ENCODE measurements around the gene DEAF1. TPM values are rescaled to one million over a fixed set of nuclear protein-coding genes. Genes with fewer than 3 reads are reported as not detected.

The DEAF1 gene
- polyA plus RNA-seq, 1 donor (not counting 4 experiments of a cell fraction or from before 2014, with no cell fraction given): 8.1 TPM

DNA sequence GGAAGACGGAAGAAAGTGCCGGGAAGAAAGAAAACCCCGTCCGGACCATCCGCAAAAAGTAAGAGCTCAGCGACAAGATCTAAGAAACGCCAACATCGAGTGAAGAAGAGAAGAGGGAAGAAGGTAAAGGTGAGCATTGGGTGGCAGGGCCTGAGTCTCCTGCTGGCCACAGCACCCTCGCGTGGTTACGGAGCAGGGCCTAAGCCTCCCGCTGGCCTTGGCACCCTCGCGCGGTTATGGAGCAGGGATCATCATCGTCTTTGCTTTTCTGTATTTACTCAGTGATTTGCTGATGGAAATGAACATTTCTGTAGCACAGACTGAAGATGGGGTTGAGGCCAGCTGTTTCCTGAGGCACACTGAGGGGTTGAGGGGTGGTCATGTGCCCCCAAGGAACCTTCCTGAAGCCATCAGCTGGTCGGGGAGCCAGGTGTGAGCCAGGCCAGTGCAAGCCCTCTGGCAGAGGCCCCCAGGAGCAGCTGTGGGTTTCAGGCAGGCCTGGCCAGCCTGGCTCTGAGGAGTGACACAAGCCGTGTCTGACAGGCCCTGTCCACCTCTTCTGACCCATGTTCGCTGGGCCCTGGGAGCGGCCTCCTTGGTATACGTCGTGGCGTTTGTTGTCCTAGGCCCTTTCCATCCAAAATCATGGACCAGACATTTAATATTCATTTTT is 93.3 kb downstream of the DEAF1 start:
- no peaks in the 10 kb centered on the region for H4K20me1 ChIP-seq (ENCODE audit: control insufficient read depth, extremely low read depth, insufficient read depth, low read length)
- DNase-seq (ENCODE audit: low read depth, low spot score) (no peak), FAIRE-seq (no peak)
- no peaks in the 10 kb centered on the region for H3K9me1 ChIP-seq (ENCODE audit: control insufficient read depth, extremely low read depth, insufficient read depth, low read length)
- H3K4me1 ChIP-seq (ENCODE audit: control insufficient read depth, extremely low read depth, insufficient read depth, low read length): peaks cover 9% of the 10 kb centered on the region
- H3K27me3 ChIP-seq (ENCODE audit: control insufficient read depth, extremely low read depth, insufficient read depth, low read length): no peaks in the 10 kb centered on the region
- peaks cover 17% of the 10 kb centered on the region for H3K79me2 ChIP-seq (ENCODE audit: control insufficient read depth, insufficient read depth, low read length)
- H3K27ac ChIP-seq (ENCODE audit: control insufficient read depth, insufficient read depth, low read length): no peak overlapping the region
- no peak overlapping the region for H3K4me2 ChIP-seq (ENCODE audit: control insufficient read depth, extremely low read depth, insufficient read depth, low read depth, low read length)
- no peak overlapping the region for H3K9ac ChIP-seq (ENCODE audit: control insufficient read depth, extremely low read depth, insufficient read depth, low read length)
- dilution Hi-C loops (cut with MboI; ENCODE audit: extremely low pct_ligation_motif_present, low sequenced_read_pairs): no loop called here
- H3K36me3 ChIP-seq (ENCODE audit: control insufficient read depth in 2 of 2, extremely low read depth in 1 of 2, insufficient read depth in 2 of 2, low read length in 2 of 2): peaks cover 47 to 59% of the 10 kb centered on the region in 2 experiments
- no peak overlapping the region for H2AFZ ChIP-seq (ENCODE audit: control insufficient read depth, low read length)
- H3K4me3 ChIP-seq (ENCODE audit: control insufficient read depth in 2 of 3, extremely low read depth in 1 of 3, insufficient read depth in 2 of 3, low read depth in 1 of 3, low read length in 3 of 3): no peak overlapping the region
- H3K9me3 ChIP-seq (ENCODE audit: control insufficient read depth, low read depth, low read length): no peaks in the 10 kb centered on the region
- TF ChIP-seq, protein P1, sequence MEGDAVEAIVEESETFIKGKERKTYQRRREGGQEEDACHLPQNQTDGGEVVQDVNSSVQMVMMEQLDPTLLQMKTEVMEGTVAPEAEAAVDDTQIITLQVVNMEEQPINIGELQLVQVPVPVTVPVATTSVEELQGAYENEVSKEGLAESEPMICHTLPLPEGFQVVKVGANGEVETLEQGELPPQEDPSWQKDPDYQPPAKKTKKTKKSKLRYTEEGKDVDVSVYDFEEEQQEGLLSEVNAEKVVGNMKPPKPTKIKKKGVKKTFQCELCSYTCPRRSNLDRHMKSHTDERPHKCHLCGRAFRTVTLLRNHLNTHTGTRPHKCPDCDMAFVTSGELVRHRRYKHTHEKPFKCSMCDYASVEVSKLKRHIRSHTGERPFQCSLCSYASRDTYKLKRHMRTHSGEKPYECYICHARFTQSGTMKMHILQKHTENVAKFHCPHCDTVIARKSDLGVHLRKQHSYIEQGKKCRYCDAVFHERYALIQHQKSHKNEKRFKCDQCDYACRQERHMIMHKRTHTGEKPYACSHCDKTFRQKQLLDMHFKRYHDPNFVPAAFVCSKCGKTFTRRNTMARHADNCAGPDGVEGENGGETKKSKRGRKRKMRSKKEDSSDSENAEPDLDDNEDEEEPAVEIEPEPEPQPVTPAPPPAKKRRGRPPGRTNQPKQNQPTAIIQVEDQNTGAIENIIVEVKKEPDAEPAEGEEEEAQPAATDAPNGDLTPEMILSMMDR (optimal IDR thresholded peaks at IDR 0.05 in 1 of 3, IDR thresholded peaks at IDR 0.05 in 1 of 3, conservative IDR thresholded peaks at IDR 0.05 in 1 of 3; ENCODE audit: extremely low read depth in 1 of 3, insufficient read depth in 2 of 3, low read length in 3 of 3): no peak
- TF ChIP-seq EZH2 (IDR thresholded peaks at IDR 0.05; ENCODE audit: low read length): no peak

DNA sequence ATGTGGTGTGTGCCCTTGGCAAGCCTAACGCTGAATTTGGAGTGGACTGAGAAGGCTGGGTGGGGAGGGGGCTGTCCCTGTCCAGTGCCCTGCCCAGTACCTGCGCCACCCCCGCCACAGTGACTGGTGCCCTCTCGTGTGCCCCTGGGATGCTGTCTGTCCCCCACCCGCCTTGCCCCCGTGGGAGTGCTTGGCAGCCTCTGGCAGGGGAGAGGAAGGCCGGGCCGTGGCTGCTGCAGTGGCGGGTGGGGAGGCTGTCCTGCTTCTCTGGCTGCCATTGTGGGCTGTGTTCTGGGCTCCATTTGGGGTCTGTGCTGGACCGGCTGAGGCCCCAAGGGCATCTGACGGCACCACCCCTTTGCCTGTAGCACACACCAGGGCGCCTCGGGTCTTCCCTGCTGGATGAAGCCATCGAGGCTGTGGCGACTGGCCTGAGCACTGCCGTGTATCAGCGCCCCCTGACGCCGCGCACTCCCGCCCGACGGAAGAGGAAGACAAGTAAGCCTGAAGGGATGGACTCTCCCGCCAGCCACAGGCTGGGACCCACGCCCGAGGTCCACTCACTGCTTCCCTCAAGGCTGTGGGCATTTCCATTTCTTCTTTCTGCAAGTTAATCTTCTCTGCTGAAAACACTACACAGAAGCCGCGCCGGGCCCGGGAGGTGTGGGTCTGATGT is 96.9 kb downstream of the DEAF1 start:
- peaks cover 44 to 53% of the 10 kb centered on the region in 2 experiments for H3K36me3 ChIP-seq (ENCODE audit: control insufficient read depth in 2 of 2, extremely low read depth in 1 of 2, insufficient read depth in 2 of 2, low read length in 2 of 2)

More for the DNA sequence above, 96.9 kb downstream of the DEAF1 start:
- TF ChIP-seq, protein P1 (optimal IDR thresholded peaks at IDR 0.05 in 1 of 3, IDR thresholded peaks at IDR 0.05 in 1 of 3, conservative IDR thresholded peaks at IDR 0.05 in 1 of 3; ENCODE audit: extremely low read depth in 1 of 3, insufficient read depth in 2 of 3, low read length in 3 of 3): no peak
- TF ChIP-seq EZH2 (IDR thresholded peaks at IDR 0.05; ENCODE audit: low read length): no peak
- FAIRE-seq: no peak
- H3K27ac ChIP-seq (ENCODE audit: control insufficient read depth, insufficient read depth, low read length): no peak overlapping the region
- no peak overlapping the region for H2AFZ ChIP-seq (ENCODE audit: control insufficient read depth, low read length)
- dilution Hi-C loops (cut with MboI; ENCODE audit: extremely low pct_ligation_motif_present, low sequenced_read_pairs): no loop called here
- DNase-seq (ENCODE audit: low read depth, low spot score): no peak
- no peaks in the 10 kb centered on the region for H3K27me3 ChIP-seq (ENCODE audit: control insufficient read depth, extremely low read depth, insufficient read depth, low read length)
- H4K20me1 ChIP-seq (ENCODE audit: control insufficient read depth, extremely low read depth, insufficient read depth, low read length): no peaks in the 10 kb centered on the region
- no peaks in the 10 kb centered on the region for H3K9me3 ChIP-seq (ENCODE audit: control insufficient read depth, low read depth, low read length)
- no peak overlapping the region for H3K4me3 ChIP-seq (ENCODE audit: control insufficient read depth in 2 of 3, extremely low read depth in 1 of 3, insufficient read depth in 2 of 3, low read depth in 1 of 3, low read length in 3 of 3)
- no peak overlapping the region for H3K9ac ChIP-seq (ENCODE audit: control insufficient read depth, extremely low read depth, insufficient read depth, low read length)
- H3K4me2 ChIP-seq (ENCODE audit: control insufficient read depth, extremely low read depth, insufficient read depth, low read depth, low read length): no peak overlapping the region
- no peaks in the 10 kb centered on the region for H3K9me1 ChIP-seq (ENCODE audit: control insufficient read depth, extremely low read depth, insufficient read depth, low read length)
- H3K79me2 ChIP-seq (ENCODE audit: control insufficient read depth, insufficient read depth, low read length): peaks cover 36% of the 10 kb centered on the region
- no peaks in the 10 kb centered on the region for H3K4me1 ChIP-seq (ENCODE audit: control insufficient read depth, extremely low read depth, insufficient read depth, low read length)

All from keratinocyte (primary cell).